ENCODE measurements around the gene TTC5.
"Not testable (repeated sequence)": the region's sequence is repeated elsewhere in the genome, so short reads cannot be mapped to it uniquely, and the experiment has no call there.

The TTC5 gene

GRCh38 chr14:20295067-20295466, 10.7 kb downstream of the TTC5 start:
- DNase-seq: no peak

GRCh38 chr14:20294636-20295035, 11.1 kb downstream of the TTC5 start:
- no peak for DNase-seq

- DNase-seq: not testable (repeated sequence)
Measured at GRCh38 chr14:20281998-20282397, 23.8 kb downstream of the TTC5 start.

GRCh38 chr14:20280265-20280664, 25.5 kb downstream of the TTC5 start:
- DNase-seq: not testable (repeated sequence)

GRCh38 chr14:20278414-20278813, 27.3 kb downstream of the TTC5 start:
- DNase-seq: no peak

GRCh38 chr14:20277409-20277808, 28.3 kb downstream of the TTC5 start:
- no peak for DNase-seq

DNA sequence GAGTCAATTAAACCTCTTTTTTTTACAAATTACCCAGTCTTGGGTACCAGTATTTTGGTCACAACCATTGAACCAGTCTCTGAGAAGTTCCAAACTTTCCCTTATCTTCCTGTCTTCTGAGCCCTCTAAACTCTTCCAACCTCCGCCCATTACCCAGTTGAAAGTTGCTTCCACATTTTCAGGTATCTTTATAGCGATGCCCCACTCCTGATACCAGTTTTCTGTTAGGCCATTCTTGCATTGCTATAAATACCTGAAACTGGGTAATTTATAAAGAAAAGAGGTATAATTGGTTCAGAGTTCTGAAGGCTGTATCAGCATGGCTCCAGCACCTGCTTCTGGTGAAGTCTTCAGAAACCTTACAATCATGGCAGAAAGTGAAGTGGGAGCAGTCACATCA, 31.7 kb downstream of the TTC5 start:
- DNase-seq: no peak

GRCh38 chr14:20264361-20264760, 41.4 kb downstream of the TTC5 start:
- DNase-seq: not testable (repeated sequence)

GRCh38 chr14:20262642-20263128, 43.1 kb downstream of the TTC5 start:
- DNase-seq: no peak

DNA sequence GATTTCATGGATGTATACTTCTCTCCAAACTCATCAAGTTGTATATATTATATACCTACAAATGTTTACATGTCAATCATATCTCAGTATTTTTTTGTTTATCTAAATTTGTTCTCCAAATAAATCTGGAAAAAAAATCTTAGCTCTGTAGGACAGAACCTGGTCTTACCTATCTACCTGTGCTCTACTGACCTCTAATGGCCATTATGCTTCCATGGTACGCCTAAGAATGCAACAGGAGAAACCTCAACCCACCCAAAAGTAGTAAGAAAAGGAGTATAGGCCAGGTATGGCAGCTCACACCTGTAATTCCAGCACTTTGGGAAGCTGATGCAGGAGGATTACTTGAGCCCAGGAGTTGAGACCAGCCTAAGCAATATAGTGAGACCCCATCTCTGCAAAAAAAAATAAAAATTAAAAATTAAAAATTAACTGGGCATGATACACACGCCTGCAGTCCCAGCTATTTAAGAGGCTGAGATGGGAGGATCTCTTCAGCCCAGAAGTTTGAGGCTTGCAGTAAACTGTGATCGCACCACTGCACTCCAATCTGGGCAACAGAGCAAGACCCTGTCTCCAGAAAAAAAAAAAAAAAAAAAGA, 58.0 kb downstream of the TTC5 start:
- DNase-seq: no peak
